Smooth muscle cell (in vitro differentiated cells): ENCODE data around the gene REPS1. TPM values are rescaled to one million over a fixed set of nuclear protein-coding genes. Genes with fewer than 3 reads are reported as not detected.

Source experiments
- DNase-seq: peaks from one replicate; lab custom pipeline; 2025; ENCODE audit not compliant: unreplicated experiment; lab: John Stamatoyannopoulos, UW
- H2AFZ ChIP-seq: fragments of 200-600 bp; sonication (generic); 2 replicates; pipeline ENCODE4 v1.6.0; 2016; ENCODE audit warnings: antibody characterized with exemption, low read depth, mild to moderate bottlenecking
- H3F3A ChIP-seq: fragments of 200-600 bp; sonication (generic); 2 replicates; pipeline ENCODE4 v1.6.0; 2017; ENCODE audit warnings: antibody characterized with exemption, low read depth
- H3K27ac ChIP-seq: fragments of 200-600 bp; sonication (generic); 2 replicates; pipeline ENCODE4 v1.5.1; 2016; ENCODE audit warnings: low read depth, mild to moderate bottlenecking
- H3K27me3 ChIP-seq: fragments of 200-600 bp; sonication (generic); 2 replicates; pipeline ENCODE4 v1.6.1; 2016; ENCODE audit warnings: low read depth, mild to moderate bottlenecking
- H3K36me3 ChIP-seq: fragments of 200-600 bp; sonication (generic); 2 replicates; pipeline ENCODE4 v1.5.1; 2016; ENCODE audit warnings: low read depth
- H3K4me1 ChIP-seq: fragments of 200-600 bp; sonication (generic); 2 replicates; pipeline ENCODE4 v1.5.1; 2016; ENCODE audit warnings: low read depth
- H3K4me2 ChIP-seq: fragments of 200-600 bp; sonication (generic); 2 replicates; pipeline ENCODE4 v1.6.0; 2016; ENCODE audit warnings: mild to moderate bottlenecking
- H3K4me3 ChIP-seq: fragments of 200-600 bp; sonication (generic); 2 replicates; pipeline ENCODE4 v1.5.1; 2016; ENCODE audit warnings: mild to moderate bottlenecking
- H3K79me2 ChIP-seq: fragments of 200-600 bp; sonication (generic); 2 replicates; pipeline ENCODE4 v1.6.0; 2016; ENCODE audit warnings: low read depth, mild to moderate bottlenecking
- H3K9ac ChIP-seq: fragments of 200-600 bp; sonication (generic); 2 replicates; pipeline ENCODE4 v1.6.0; 2016; ENCODE audit warnings: low read depth
- H3K9me3 ChIP-seq: fragments of 200-600 bp; sonication (generic); replicated peaks from 2 replicates; pipeline ENCODE4 v1.5.1; 2016; ENCODE audit warnings: low read depth
- H4K20me1 ChIP-seq: fragments of 200-600 bp; sonication (generic); 2 replicates; pipeline ENCODE4 v1.6.0; 2016; ENCODE audit warnings: low read depth
- CTCF ChIP-seq: fragments of 200-600 bp; sonication (generic); IDR thresholded peaks from 2 replicates; pipeline ENCODE4 v1.5.1; 2017; ENCODE audit warnings: borderline replicate concordance, mild to moderate bottlenecking, antibody characterized with exemption; ENCODE audit not compliant: insufficient read depth, poor library complexity, severe bottlenecking
- WGBS: methylation state at CpG from one replicate; pipeline ENCODE4 v1.1.7; 2016; ENCODE audit warnings: low lambda C conversion rate; 5-methylcytosine and 5-hydroxymethylcytosine counted together
- polyA plus RNA-seq: library from polyadenylated mRNA; unstranded; fragments of >200 nt; fragmentation: Nextera tagmentation; extraction: Ambion mirVana; gene quantifications from 2 replicates; pipeline ENCODE4 v1.2.1, GENCODE V29; 2016
- total RNA-seq: library from RNA; depleted of rRNA; stranded (reverse); fragments of >200 nt; gene quantifications from 2 replicates; pipeline ENCODE4 v1.2.3, GENCODE V29; 2014

Gene REPS1
- total and polyA plus RNA-seq, 2 experiments from 2014 or later: 29.0 to 58.2 TPM

- Histone ChIP-seq H3K9ac (no peak overlapping the region), H3K36me3 (peaks cover 6% of the 10 kb centered on the region), H3K27me3 (no peaks in the 10 kb centered on the region), H4K20me1 (no peaks in the 10 kb centered on the region), H3K9me3 (no peaks in the 10 kb centered on the region), H3K27ac (no peak overlapping the region), H3K4me1 (no peaks in the 10 kb centered on the region), H3K4me3 (no peak overlapping the region), H2AFZ (no peak overlapping the region), H3K4me2 (no peak overlapping the region), H3K79me2 (no peaks in the 10 kb centered on the region), H3F3A (no peaks in the 10 kb centered on the region)
- WGBS: 93% methylated on average over 2 of the region's 2 CpGs
- TF ChIP-seq CTCF: no peak
- no peak for DNase-seq
Observed at GRCh38 chr6:138925806-138926205, 62.2 kb downstream of the REPS1 start.

- Histone ChIP-seq H3K9me3 (no peaks in the 10 kb centered on the region), H3K27ac (no peak overlapping the region), H3K79me2 (no peaks in the 10 kb centered on the region), H3K4me2 (no peak overlapping the region), H4K20me1 (no peaks in the 10 kb centered on the region), H3K4me1 (no peaks in the 10 kb centered on the region), H3K9ac (no peak overlapping the region), H3K36me3 (peaks cover 18% of the 10 kb centered on the region), H3K27me3 (no peaks in the 10 kb centered on the region), H2AFZ (no peak overlapping the region), H3F3A (no peaks in the 10 kb centered on the region), H3K4me3 (no peak overlapping the region)
- TF ChIP-seq CTCF: no peak
- DNase-seq: no peak
Observed at GRCh38 chr6:138923561-138923960, 64.5 kb downstream of the REPS1 start.

GRCh38 chr6:138920906-138921305 is 67.1 kb downstream of the REPS1 start:
- Histone ChIP-seq H3K9ac (no peak overlapping the region), H3K4me3 (no peak overlapping the region), H3K4me1 (no peaks in the 10 kb centered on the region), H3K27ac (no peak overlapping the region), H3K9me3 (no peaks in the 10 kb centered on the region), H3K4me2 (no peak overlapping the region), H3F3A (no peaks in the 10 kb centered on the region), H3K36me3 (peaks cover 18% of the 10 kb centered on the region), H2AFZ (no peak overlapping the region), H4K20me1 (no peaks in the 10 kb centered on the region), H3K79me2 (no peaks in the 10 kb centered on the region), H3K27me3 (no peaks in the 10 kb centered on the region)
- TF ChIP-seq CTCF: no peak
- WGBS: 96% methylated on average over 3 of the region's 3 CpGs
- no peak for DNase-seq

- no peak for DNase-seq
- no peak overlapping the region for H3K27ac ChIP-seq
- no peaks in the 10 kb centered on the region for H3F3A ChIP-seq
- no peak overlapping the region for H3K9ac ChIP-seq
- no peaks in the 10 kb centered on the region for H3K4me1 ChIP-seq
- H3K36me3 ChIP-seq: peaks cover 9% of the 10 kb centered on the region
- H3K4me3 ChIP-seq: no peak overlapping the region
- WGBS: 93% methylated on average over 1 of the region's 1 CpG
- no peak for TF ChIP-seq CTCF
- H3K79me2 ChIP-seq: no peaks in the 10 kb centered on the region
- no peak overlapping the region for H2AFZ ChIP-seq
- no peak overlapping the region for H3K4me2 ChIP-seq
- no peaks in the 10 kb centered on the region for H4K20me1 ChIP-seq
- H3K27me3 ChIP-seq: no peaks in the 10 kb centered on the region
- H3K9me3 ChIP-seq: no peaks in the 10 kb centered on the region
Observed at GRCh38 chr6:138914701-138915100, 73.4 kb downstream of the REPS1 start.
